ENCODE data around the gene CDK1.

- TF ChIP-seq CTCF (IDR thresholded peaks at IDR 0.05) = no peak
- no peak for TF ChIP-seq POLR2A (IDR thresholded peaks at IDR 0.05; ENCODE audit: low read depth)
- TF ChIP-seq EP300 (IDR thresholded peaks at IDR 0.05) = no peak
- TF ChIP-seq POLR2AphosphoS5 (IDR thresholded peaks at IDR 0.05) = no peak
Observed at GRCh38 chr10:60784641-60785040, 6.4 kb downstream of the CDK1 start.

All from esophagus muscularis mucosa (tissue), 4 donors.